ENCODE measurements around the gene TRAPPC11.

Gene TRAPPC11

GRCh38 chr4:183698909-183699308, 39.8 kb downstream of the TRAPPC11 start:
- no peak for TF ChIP-seq CTCF (IDR thresholded peaks at IDR 0.05; ENCODE audit: control extremely low read depth, extremely low read depth, low read depth, missing control alignments)
- ChIA-PET POLR2A (no interaction called here), CTCF (interaction anchor here (1.1 to 1.6 kb wide), 4 partner anchors 12 to 1046 kb away, joined by 3 to 7 read pairs (median 3); no protein-coding TSS in a partner anchor)
- DNase-seq (ENCODE audit: extremely low spot score), result no peak

- TF ChIP-seq CTCF (IDR thresholded peaks at IDR 0.05; ENCODE audit: control extremely low read depth, extremely low read depth, low read depth, missing control alignments), result no peak
- no peak for DNase-seq (ENCODE audit: extremely low spot score)
- ChIA-PET CTCF (interaction anchor here (1.1 kb wide), 1 partner anchor 15 kb away, joined by 3 read pairs; no protein-coding TSS in a partner anchor), POLR2A (no interaction called here)
These were observed 41.3 kb downstream of the TRAPPC11 start for GRCh38 chr4:183700407-183700806.

GRCh38 chr4:183702492-183702891, 43.4 kb downstream of the TRAPPC11 start:
- POLR2A ChIA-PET, result no interaction called here
- CTCF ChIA-PET, result interaction anchor here (0.9 to 1.8 kb wide), 4 partner anchors 10 to 19 kb away, joined by 3 to 6 read pairs (median 3); no protein-coding TSS in a partner anchor
- no peak for TF ChIP-seq CTCF (IDR thresholded peaks at IDR 0.05; ENCODE audit: control extremely low read depth, extremely low read depth, low read depth, missing control alignments)

GRCh38 chr4:183714626-183715025, 55.5 kb downstream of the TRAPPC11 start:
- DNase-seq (ENCODE audit: extremely low spot score), result no peak
- POLR2A ChIA-PET, result no interaction called here
- no peak for TF ChIP-seq CTCF (IDR thresholded peaks at IDR 0.05; ENCODE audit: control extremely low read depth, extremely low read depth, low read depth, missing control alignments)
- CTCF ChIA-PET, result no interaction called here

More at GRCh38 chr4:183702492-183702891, 43.4 kb downstream of the TRAPPC11 start:
- DNase-seq (ENCODE audit: extremely low spot score), result no peak

- DNase-seq (ENCODE audit: extremely low spot score), result no peak
- POLR2A ChIA-PET, result no interaction called here
- no peak for TF ChIP-seq CTCF (IDR thresholded peaks at IDR 0.05; ENCODE audit: control extremely low read depth, extremely low read depth, low read depth, missing control alignments)
- CTCF ChIA-PET, result interaction anchor here (0.9 to 1.2 kb wide), 3 partner anchors 10 to 36 kb away, joined by 3 read pairs; no protein-coding TSS in a partner anchor
These were observed 57.2 kb downstream of the TRAPPC11 start for GRCh38 chr4:183716302-183716701.

- ChIA-PET POLR2A (interaction anchor here (0.7 kb wide), 1 partner anchor 1582 kb away, joined by 3 read pairs; no protein-coding TSS in a partner anchor), CTCF (interaction anchor here (1.1 to 3.2 kb wide), 3 partner anchors 12 to 246 kb away, joined by 3 to 11 read pairs (median 4); no protein-coding TSS in a partner anchor)
These were observed 59.8 kb downstream of the TRAPPC11 start for GRCh38 chr4:183718876-183719275.

More at GRCh38 chr4:183718876-183719275, 59.8 kb downstream of the TRAPPC11 start:
- TF ChIP-seq CTCF (IDR thresholded peaks at IDR 0.05; ENCODE audit: control extremely low read depth, extremely low read depth, low read depth, missing control alignments), result no peak
- no peak for DNase-seq (ENCODE audit: extremely low spot score)
